Inflammatory macrophage treated with lipopolysaccharide for 1 hour (primary cell): ENCODE measurements around the gene ANXA6.

Experiments
- DNase-seq, 2 donors: peaks; one replicate each; pipeline ENCODE4 v3.0.0-alpha.2; 2020 to 2022

Gene ANXA6

DNA sequence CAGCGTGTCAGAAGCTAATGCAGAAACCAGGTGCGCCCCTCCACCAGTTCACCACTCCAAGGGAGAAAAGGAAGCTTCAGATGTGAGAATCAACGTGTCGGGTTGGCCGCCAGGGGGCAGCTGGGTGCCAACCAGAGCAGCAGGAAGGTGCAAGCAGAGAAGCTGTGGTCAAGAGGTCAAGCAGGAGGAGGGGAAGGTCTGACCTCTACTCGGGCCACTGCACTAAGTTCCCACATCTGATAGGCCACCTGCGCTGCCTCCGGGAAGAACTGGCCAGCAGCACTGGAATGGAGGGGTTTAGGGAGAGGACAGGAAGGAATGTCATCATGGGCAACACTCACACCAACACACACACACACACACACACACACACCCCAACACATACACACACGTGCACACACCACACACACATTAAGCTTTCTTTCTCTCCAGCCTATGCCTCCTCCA, 31.4 kb downstream of the ANXA6 start:
- peak; percentile 53 to 79 for DNase-seq

GRCh38 chr5:151125421-151125820, 32.2 kb downstream of the ANXA6 start:
- DNase-seq = peak; percentile 78 to 84

- DNase-seq = peak in 1 of 2 donors; percentile 14
Observed at GRCh38 chr5:151123897-151124751, 33.5 kb downstream of the ANXA6 start.

DNA sequence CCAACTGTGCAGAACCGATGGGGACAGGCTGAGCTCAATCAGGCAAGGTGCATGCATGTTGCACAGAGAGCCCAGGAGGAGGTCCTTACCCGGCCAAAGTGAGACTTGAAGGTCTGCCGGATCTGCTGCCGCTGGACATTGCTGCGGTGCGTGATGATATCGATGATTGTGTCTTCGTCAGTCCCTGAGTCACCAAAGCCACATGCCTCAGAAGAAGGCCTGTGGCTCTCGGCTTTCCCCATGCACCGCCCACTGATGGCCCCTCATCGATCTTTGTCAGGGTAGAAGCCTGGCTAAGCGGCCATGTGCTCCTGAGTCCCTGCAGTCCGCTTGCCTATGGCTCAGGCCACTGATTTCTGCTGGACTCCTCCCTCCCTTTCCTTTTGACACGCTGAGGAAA, 34.8 kb downstream of the ANXA6 start:
- no peak for DNase-seq

GRCh38 chr5:151121665-151122064, 35.9 kb downstream of the ANXA6 start:
- DNase-seq = no peak

GRCh38 chr5:151121095-151121494, 36.5 kb downstream of the ANXA6 start:
- no peak for DNase-seq

- no peak for DNase-seq
Observed at GRCh38 chr5:151118913-151119575, 38.5 kb downstream of the ANXA6 start.

DNA sequence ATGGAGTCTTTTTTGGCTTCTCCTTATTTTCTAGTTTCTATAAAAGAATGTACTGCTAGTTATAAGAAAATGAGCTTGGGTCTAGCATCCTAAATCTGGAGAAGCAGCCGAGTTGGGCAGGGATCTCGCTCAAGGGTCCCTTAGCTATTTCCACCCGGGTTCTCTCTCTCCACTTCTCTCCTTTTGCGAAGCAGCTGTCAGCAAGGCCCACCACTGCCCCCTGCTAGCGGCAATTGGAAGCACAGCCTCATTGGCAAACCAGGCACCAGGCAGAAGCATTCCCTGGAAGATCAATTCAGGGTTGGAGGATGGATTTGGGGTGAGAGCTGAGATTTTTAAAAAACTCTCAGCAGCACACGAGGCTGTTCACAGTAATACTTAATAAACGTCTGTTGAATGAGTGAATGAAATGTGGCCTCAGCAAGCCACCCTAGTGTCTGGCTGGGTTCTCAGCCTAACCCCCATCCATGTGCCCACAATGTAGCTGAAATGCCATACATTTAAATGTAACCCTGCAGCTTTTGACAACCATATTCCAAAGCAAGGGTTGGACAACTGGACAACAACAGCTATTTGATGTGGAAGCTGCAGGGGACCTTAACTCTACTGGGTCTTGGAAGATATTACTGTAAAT, 42.2 kb downstream of the ANXA6 start:
- peak; percentile 51 to 89 for DNase-seq

DNA sequence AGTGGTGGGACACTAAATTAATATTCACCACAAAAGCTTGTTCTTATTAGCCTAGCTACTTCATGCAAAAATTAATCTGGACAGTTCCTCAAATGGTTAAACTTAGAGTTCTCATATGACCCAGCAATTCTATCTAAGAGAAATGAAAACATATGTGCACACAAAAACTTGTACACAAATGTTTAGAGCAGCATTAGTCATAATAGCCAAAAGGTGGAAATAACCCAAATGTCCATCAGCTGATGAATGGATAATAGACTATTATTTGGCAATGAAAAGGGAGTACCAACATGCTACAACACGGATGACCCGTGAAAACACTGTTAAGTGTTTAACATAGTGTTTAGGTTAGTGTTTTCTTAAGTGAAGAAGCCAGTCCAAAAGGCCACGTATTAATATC, 43.9 kb downstream of the ANXA6 start:
- peak; percentile 38 to 57 for DNase-seq

DNA sequence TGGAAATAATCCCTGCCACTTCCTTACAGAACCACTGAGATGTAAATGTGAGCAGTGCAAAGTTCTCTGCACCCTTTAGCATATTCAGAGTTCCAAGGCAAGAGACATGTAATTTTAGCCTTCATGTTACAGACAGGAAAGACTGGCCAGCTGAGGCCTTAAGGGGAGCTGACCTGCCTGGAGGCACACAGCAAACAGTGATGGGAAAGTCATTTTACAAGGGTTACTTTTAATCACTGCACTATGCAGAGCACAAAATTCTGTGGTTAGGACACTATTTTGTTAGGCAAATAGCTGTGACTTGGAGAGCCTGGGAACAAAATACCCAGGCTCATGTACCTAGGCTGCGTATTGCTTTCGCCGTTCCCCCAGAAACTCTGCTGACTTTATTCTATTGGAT, 46.6 kb downstream of the ANXA6 start:
- DNase-seq = no peak

DNA sequence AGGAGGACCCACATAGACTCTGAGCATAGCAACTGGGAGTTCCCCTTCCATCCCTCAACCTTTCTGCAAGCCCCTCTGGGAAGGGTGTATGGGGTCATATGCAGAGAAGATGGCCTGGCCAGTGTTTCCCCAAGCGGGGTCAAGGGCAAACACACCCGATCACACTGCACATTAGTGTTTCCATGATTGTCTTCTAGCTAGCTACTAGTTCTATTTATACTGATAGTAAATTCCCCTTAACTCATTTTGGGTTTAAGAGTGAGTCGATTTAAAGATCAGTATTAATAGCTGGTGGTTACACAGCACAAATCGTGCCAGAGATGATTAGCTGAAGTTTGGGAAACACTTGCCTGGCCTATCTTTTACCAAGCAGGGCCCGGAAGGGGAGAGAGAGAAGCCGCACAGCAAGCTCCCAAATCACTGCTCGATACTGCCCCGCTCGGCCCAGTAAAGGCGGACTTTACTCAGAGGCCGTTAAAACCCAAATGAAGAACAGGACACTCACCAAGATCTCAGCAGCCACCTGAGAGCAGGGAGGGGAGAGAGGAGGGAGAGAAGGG, 47.4 kb downstream of the ANXA6 start:
- DNase-seq = no peak

DNA sequence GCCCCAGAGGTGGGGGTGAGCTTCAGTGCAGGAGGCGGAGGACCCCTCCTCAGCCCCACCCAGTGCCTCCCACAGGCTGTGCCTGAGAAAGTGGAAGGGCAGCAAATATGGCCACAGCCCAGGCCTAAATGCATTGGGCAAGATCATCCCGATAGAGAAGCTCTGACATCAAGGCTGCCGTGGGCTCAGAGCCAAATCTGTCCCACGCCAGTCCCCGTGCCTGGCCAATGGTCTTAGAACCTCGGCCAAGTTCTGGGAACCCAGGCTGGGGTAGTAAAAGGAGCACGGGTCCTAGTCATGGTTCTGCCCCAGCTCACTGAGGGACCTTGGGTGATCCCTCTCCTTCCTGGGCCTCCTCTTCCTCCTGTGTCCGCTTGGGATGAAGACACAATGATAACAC, 49.0 kb downstream of the ANXA6 start:
- no peak for DNase-seq

- DNase-seq = no peak
Observed at GRCh38 chr5:151107738-151108520, 49.6 kb downstream of the ANXA6 start.

- DNase-seq = no peak
Observed at GRCh38 chr5:151107084-151107483, 50.5 kb downstream of the ANXA6 start.

DNA sequence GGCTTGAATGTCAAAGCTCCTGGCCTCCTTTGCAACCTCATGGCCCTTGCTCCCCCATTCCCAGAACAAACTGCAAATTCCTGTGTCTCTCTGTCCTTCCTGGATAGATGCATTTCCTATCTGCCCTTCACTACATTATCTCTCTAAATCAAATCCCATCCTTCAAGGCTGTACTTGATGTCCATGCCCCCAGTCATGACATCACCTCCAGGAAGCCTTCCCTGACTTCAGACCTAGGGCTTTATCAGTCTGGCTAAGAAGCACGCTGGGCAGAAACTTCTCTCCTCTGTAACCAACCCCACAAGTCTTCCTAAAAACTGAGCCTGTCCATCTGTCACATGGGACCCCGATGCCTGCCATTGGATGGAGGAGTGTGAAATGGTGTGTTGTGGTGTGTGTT, 51.1 kb downstream of the ANXA6 start:
- DNase-seq = no peak

GRCh38 chr5:151106043-151106442, 51.5 kb downstream of the ANXA6 start:
- DNase-seq = no peak

DNA sequence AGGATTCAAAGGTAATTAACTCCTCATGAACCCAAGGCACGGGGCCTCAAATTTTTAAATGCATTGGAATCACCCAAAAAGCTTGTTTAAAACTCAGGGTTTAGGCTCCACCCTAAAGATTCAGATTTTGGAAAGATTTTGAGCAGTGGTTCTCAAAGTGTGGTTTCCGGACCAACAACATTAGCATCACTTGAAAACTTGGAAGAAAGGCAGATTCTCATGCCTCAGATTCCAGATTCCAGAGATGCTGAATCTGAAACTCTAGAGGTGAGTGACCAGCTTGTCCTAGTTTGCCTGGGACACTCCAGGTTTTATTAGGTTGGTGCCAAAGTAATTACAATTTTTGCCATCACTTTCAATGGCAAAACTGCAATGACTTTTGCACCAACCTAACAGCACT, 52.0 kb downstream of the ANXA6 start:
- no peak for DNase-seq

GRCh38 chr5:151104795-151105194, 52.8 kb downstream of the ANXA6 start:
- peak; percentile 61 to 76 for DNase-seq

- DNase-seq = no peak
Observed at GRCh38 chr5:151101746-151102145, 55.8 kb downstream of the ANXA6 start.

GRCh38 chr5:151101151-151101550, 56.4 kb downstream of the ANXA6 start:
- DNase-seq = no peak

GRCh38 chr5:151100681-151101080, 56.9 kb downstream of the ANXA6 start:
- no peak for DNase-seq

GRCh38 chr5:151098768-151099121, 58.8 kb downstream of the ANXA6 start:
- DNase-seq = no peak
